Sigmoid colon (tissue), 7 donors: ENCODE measurements around the gene DUSP22. TPM values are rescaled to one million over a fixed set of nuclear protein-coding genes. Genes with fewer than 3 reads are reported as not detected.

Experiments used
- DNase-seq: peaks from one replicate; pipeline ENCODE4 v3.0.0-alpha.2; 2019
- H3K27ac ChIP-seq, 4 donors: fragments of 200-600 bp; sonication (generic); one replicate each; pipeline ENCODE4 v1.5.1; 2016 to 2019; ENCODE audit warnings: mild to moderate bottlenecking in 1 of 4
- H3K27me3 ChIP-seq, 3 donors: fragments of 200-600 bp; sonication (generic); one replicate each; pipeline ENCODE4 v1.5.1; 2019; ENCODE audit warnings: mild to moderate bottlenecking in 1 of 3
- H3K36me3 ChIP-seq, 4 donors: fragments of 200-600 bp; sonication (generic); one replicate each; pipeline ENCODE4 v1.5.1; 2016 to 2019
- H3K4me1 ChIP-seq, 4 donors: fragments of 200-600 bp; sonication (generic); one replicate each; pipeline ENCODE4 v1.5.1; 2017 to 2019
- H3K4me3 ChIP-seq, 4 donors: fragments of 200-600 bp; sonication (generic); one replicate each; pipeline ENCODE4 v1.5.1; 2017 to 2019; ENCODE audit warnings: mild to moderate bottlenecking in 2 of 4, moderate library complexity in 1 of 4
- H3K9me3 ChIP-seq, 4 donors: fragments of 200-600 bp in 3 of 4; sonication (generic) in 3 of 4; one replicate each; pipeline versions ENCODE4 v1.5.1 to v1.6.1; 2013 to 2019
- EP300 ChIP-seq, 4 donors: sonication (generic); formaldehyde crosslinking; IDR thresholded peaks; one replicate each; pipeline ENCODE4 v1.6.1; 2017; ENCODE audit warnings: antibody characterized with exemption in 4 of 4
- POLR2A ChIP-seq, 2 donors: fragments of 450-650 bp; IDR thresholded peaks; one replicate each; pipeline ENCODE4 v1.6.1; 2016; ENCODE audit warnings: antibody characterized with exemption in 2 of 2, mild to moderate bottlenecking in 2 of 2, moderate library complexity in 2 of 2
- POLR2AphosphoS5 ChIP-seq, 4 donors: sonication (generic); formaldehyde crosslinking; IDR thresholded peaks; one replicate each; pipeline ENCODE4 v1.6.1; 2017; ENCODE audit warnings: antibody characterized with exemption in 4 of 4
- WGBS, 2 donors: extraction: QIAGEN DNeasy Blood & Tissue Kit; methylation state at CpG; one replicate each; pipeline ENCODE4 v1.1.7; 2013; 5-methylcytosine and 5-hydroxymethylcytosine counted together
- intact Hi-C: fragments of 100-400 bp; cut with DNase I; formaldehyde crosslinking; loops from one replicate; pipeline ENCODE4 v1.15.1; 2023
- polyA plus RNA-seq, 3 donors: library from polyadenylated mRNA; stranded (reverse); fragments of 200-250 nt; gene quantifications; one replicate each; pipeline ENCODE4 v1.2.3, GENCODE V29; 2013
- total RNA-seq, 4 donors: library from RNA; depleted of rRNA; stranded (reverse); fragments of >200 nt; gene quantifications; one replicate each; pipeline ENCODE4 v1.1.0, GENCODE V29; 2016
- TF ChIP-seq, protein P1 (sequence below), 4 experiments: fragments of 450-650 bp in 3 of 4; fragments of 200-600 bp in 1 of 4; IDR thresholded peaks; one replicate each; pipeline ENCODE4 v1.5.1; 2016 to 2019; ENCODE audit warnings: antibody characterized with exemption in 4 of 4, mild to moderate bottlenecking in 3 of 4, moderate library complexity in 2 of 4
- donor health status: healthy with polysubstance abuse.
- donor health status: Bipolar disorder and iron deficiency.
- donor health status: healthy.

DUSP22 gene
- total and polyA plus RNA-seq, 7 donors = 15.7 to 113 (median 55.6) TPM

DNA sequence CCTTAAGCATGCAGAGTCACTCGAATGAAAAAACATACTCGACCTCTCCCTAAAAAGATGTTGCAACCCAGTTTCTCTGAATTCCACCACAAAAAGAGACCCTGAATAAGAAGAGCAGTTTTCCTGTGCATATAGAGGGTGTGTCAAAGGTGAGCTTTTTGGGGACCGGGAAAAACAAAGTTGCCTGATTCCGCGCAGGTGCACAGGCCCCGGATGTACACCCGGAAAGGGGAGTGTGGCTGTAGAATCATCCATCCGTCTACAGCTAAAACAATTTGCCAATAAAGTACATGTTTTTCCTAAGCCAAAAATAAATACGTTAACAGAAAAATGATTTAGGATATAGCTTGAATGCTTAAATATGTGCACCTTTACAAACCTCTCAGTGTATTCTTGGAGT lies 58.1 kb downstream of the DUSP22 start:
- H3K4me1 ChIP-seq = peaks cover 0 to 9% (median 3%) of the 10 kb centered on the region in 4 donors
- intact Hi-C loops = no loop called here
- no peaks in the 10 kb centered on the region for H3K27me3 ChIP-seq
- no peak overlapping the region for H3K4me3 ChIP-seq
- 91 to 93% methylated on average over 9 of the region's 9 CpGs for WGBS, 2 donors
- no peak for DNase-seq
- TF ChIP-seq, protein P1, sequence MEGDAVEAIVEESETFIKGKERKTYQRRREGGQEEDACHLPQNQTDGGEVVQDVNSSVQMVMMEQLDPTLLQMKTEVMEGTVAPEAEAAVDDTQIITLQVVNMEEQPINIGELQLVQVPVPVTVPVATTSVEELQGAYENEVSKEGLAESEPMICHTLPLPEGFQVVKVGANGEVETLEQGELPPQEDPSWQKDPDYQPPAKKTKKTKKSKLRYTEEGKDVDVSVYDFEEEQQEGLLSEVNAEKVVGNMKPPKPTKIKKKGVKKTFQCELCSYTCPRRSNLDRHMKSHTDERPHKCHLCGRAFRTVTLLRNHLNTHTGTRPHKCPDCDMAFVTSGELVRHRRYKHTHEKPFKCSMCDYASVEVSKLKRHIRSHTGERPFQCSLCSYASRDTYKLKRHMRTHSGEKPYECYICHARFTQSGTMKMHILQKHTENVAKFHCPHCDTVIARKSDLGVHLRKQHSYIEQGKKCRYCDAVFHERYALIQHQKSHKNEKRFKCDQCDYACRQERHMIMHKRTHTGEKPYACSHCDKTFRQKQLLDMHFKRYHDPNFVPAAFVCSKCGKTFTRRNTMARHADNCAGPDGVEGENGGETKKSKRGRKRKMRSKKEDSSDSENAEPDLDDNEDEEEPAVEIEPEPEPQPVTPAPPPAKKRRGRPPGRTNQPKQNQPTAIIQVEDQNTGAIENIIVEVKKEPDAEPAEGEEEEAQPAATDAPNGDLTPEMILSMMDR (IDR thresholded peaks at IDR 0.05) = no peak
- TF ChIP-seq EP300 (IDR thresholded peaks at IDR 0.05) (no peak), POLR2AphosphoS5 (IDR thresholded peaks at IDR 0.05) (no peak), POLR2A (IDR thresholded peaks at IDR 0.05) (no peak)
- no peak overlapping the region for H3K27ac ChIP-seq
- H3K36me3 ChIP-seq = peaks cover 13 to 32% (median 16%) of the 10 kb centered on the region in 4 donors
- no peaks in the 10 kb centered on the region for H3K9me3 ChIP-seq

DNA sequence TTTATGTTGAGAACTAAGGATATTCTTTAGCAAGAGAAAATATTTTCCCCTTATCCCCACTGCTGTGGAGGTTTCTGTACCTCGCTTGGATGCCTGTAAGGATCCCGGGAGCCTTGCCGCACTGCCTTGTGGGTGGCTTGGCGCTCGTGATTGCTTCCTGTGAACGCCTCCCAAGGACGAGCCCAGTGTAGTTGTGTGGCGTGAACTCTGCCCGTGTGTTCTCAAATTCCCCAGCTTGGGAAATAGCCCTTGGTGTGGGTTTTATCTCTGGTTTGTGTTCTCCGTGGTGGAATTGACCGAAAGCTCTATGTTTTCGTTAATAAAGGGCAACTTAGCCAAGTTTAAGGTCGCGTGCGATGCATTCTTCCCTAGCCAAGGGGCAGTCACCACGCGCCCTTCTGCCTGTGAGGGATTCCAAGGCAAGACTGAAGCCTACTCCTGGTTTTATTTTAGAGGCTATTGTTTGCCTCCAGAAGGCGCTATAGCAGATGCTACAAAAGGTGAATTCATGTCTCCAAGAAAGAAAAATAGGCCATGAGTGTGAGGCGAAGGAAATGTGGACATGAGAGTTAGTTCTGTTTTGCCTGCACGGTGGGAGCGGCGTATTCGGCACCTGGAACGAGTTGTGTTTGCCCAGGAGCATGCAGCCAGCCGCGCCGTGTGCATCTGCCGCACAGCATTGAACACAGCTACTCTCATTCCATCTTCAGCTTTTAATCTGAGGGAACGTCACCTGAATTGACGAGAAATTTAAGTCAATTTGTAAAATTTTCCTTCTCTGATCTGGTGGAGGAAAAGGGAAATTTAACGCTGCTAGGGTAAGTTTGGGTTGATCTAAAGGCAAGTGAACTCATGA lies 59.0 kb downstream of the DUSP22 start:
- peak; percentile 65 for DNase-seq
- peaks cover 0 to 3% (median under 1%) of the 10 kb centered on the region in 4 donors for H3K4me1 ChIP-seq
- H3K27me3 ChIP-seq = no peaks in the 10 kb centered on the region
- TF ChIP-seq POLR2A (IDR thresholded peaks at IDR 0.05) = no peak
- TF ChIP-seq POLR2AphosphoS5 (IDR thresholded peaks at IDR 0.05) = no peak
- no peak for TF ChIP-seq EP300 (IDR thresholded peaks at IDR 0.05)
- TF ChIP-seq, protein P1 (IDR thresholded peaks at IDR 0.05) = no peak
- peaks cover 13 to 32% (median 16%) of the 10 kb centered on the region in 4 donors for H3K36me3 ChIP-seq
- no peak overlapping the region for H3K4me3 ChIP-seq
- H3K27ac ChIP-seq = no peak overlapping the region
- WGBS, 2 donors = 90 to 92% methylated on average over 31 of the region's 31 CpGs
- H3K9me3 ChIP-seq = no peaks in the 10 kb centered on the region
- intact Hi-C loops = no loop called here

DNA sequence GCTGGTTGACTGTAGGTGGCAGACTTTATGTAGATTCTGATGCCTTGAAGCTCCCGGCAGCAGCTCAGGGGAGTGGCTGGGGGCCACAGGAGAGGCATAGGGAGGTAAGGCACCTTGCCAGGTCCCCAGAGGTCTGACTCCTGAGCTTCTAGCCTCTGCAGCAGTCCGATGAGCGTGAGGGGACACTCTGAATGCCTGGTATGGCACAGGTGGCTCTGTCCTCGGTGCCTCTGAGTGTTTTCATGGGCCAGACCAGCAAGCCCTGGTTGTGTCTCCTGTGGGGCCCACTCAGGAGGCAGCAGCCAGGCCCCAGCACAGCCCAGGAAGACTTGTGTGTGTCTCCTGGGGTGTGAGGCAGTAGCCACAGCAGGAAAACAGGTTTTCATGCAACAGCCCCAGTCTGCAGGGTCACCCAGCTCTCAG lies 59.6 kb downstream of the DUSP22 start:
- intact Hi-C loops = no loop called here
- DNase-seq = peak; percentile 63
- peaks cover 13 to 32% (median 16%) of the 10 kb centered on the region in 4 donors for H3K36me3 ChIP-seq
- no peaks in the 10 kb centered on the region for H3K27me3 ChIP-seq
- no peak for TF ChIP-seq EP300 (IDR thresholded peaks at IDR 0.05)
- TF ChIP-seq POLR2A (IDR thresholded peaks at IDR 0.05) = no peak
- TF ChIP-seq, protein P1 (IDR thresholded peaks at IDR 0.05) = no peak
- TF ChIP-seq POLR2AphosphoS5 (IDR thresholded peaks at IDR 0.05) = no peak
- 77 to 87% methylated on average over 4 of the region's 4 CpGs for WGBS, 2 donors
- H3K9me3 ChIP-seq = no peaks in the 10 kb centered on the region
- no peak overlapping the region for H3K4me3 ChIP-seq
- no peak overlapping the region for H3K27ac ChIP-seq
- H3K4me1 ChIP-seq = no peaks in the 10 kb centered on the region

DNA sequence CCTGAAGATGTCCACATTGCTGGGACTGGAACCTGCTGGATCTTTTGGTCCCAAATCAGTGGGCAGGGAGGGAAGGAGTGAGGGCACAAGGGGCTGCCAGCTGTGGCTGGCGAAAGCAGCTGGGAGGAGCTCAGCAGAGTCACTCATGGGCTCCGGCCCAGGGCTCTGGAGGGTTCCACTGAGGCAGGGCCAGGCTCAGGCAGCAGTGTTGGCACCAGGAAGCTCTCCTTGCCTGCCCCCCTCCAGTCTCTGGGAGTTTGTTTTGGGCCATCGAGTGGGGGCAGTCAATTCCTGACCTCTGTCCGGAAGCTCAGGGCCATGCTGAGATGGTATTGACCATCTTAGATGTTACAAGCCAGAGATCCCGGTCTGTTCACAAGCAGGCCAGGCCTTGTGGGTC lies 60.2 kb downstream of the DUSP22 start:
- no peaks in the 10 kb centered on the region for H3K9me3 ChIP-seq
- 87 to 90% methylated on average over 5 of the region's 5 CpGs for WGBS, 2 donors
- peaks cover 13 to 32% (median 16%) of the 10 kb centered on the region in 4 donors for H3K36me3 ChIP-seq
- H3K4me1 ChIP-seq = no peaks in the 10 kb centered on the region
- H3K27me3 ChIP-seq = no peaks in the 10 kb centered on the region
- peak; percentile 56 for DNase-seq
- no peak overlapping the region for H3K27ac ChIP-seq
- no peak overlapping the region for H3K4me3 ChIP-seq
- TF ChIP-seq POLR2A (IDR thresholded peaks at IDR 0.05) = no peak
- intact Hi-C loops = no loop called here

DNA sequence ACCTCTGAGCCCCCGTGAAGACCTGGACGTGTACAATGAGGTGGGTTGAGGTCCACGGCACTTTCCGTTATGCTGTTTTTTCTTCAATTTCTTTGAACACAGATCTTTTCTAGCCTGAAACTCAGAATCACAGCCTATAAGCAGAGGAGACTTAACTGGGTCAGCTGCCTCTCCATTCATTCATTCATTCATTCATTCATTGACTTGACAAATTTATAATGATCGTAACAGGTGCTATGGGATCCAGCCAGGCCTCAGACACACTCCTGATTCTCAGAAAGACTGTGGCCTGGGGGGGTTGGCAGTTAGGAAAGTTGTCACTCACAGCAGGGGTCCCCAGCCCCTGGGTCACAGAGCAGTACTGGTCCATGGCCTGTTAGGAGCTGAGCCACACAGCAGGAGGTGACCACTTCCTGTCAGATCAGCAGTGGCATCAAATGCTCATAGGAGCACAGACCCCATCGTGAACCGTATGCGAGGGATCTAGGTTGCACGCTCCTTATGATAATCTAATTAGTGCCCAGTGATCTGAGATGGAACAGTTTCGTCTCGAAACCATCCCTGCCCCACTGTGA lies 60.7 kb downstream of the DUSP22 start:
- Histone ChIP-seq H3K36me3 (peaks cover 12 to 30% (median 15%) of the 10 kb centered on the region in 4 donors), H3K4me1 (no peaks in the 10 kb centered on the region), H3K27ac (no peak overlapping the region), H3K9me3 (no peaks in the 10 kb centered on the region), H3K4me3 (no peak overlapping the region), H3K27me3 (no peaks in the 10 kb centered on the region)
- 82 to 86% methylated on average over 11 of the region's 11 CpGs for WGBS, 2 donors
- no peak for TF ChIP-seq POLR2A (IDR thresholded peaks at IDR 0.05)
- no peak for TF ChIP-seq EP300 (IDR thresholded peaks at IDR 0.05)
- TF ChIP-seq, protein P1 (IDR thresholded peaks at IDR 0.05) = no peak
- no peak for TF ChIP-seq POLR2AphosphoS5 (IDR thresholded peaks at IDR 0.05)
- peak; percentile 61 for DNase-seq
- intact Hi-C loops = no loop called here
